Astrocyte of the spinal cord (primary cell): ENCODE results near the gene LRRN4CL.
"Not testable (repeated sequence)": the region's sequence is repeated elsewhere in the genome, so short reads cannot be mapped to it uniquely, and the experiment has no call there.

Experiments used
- DNase-seq: peaks from one replicate; pipeline ENCODE4 v3.0.0; 2011; ENCODE audit warnings: low read depth, low spot score
- H3K4me3 ChIP-seq: 2 replicates; pipeline ENCODE4 v1.5.1; 2011; ENCODE audit warnings: low read depth, mild to moderate bottlenecking, low read length, moderate library complexity
- CTCF ChIP-seq: IDR thresholded peaks from 2 replicates; pipeline ENCODE4 v1.5.1; 2012; ENCODE audit warnings: low read depth, mild to moderate bottlenecking, low read length, inconsistent platforms
- in situ Hi-C: cut with HindIII; loops from 2 replicates; pipeline ENCODE4 v1.10.0; 2017; ENCODE audit warnings: low sequenced_read_pairs

LRRN4CL gene

DNA sequence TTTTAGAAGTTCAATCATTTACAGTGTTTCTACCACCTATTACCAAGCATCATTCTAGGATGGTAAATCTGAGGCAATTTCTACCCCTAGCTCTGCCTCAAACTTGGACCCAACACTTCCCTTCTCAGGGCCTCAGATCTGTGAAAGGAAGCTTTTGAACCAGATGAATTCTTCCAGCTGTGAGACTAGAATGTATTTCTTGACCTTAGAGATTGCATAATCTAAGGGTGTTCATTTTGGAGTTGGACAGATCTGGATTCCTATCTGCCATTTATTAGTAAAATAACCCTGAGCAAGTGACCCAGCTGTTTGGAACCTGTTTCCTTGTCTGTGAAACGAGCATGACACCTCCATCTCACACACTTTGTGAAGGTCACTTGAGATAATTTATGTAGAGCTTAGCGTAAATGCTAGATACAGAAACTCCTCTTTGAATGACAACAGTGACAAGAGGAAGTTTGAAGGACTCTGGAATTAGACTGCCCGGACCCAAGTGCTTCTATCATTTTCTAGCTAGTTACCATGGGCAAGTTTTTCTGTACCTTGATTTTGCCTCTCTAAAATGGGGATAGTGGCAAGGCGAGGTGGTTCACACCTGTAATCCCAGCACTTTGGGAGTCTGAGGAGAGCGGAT is 32.4 kb downstream of the LRRN4CL start:
- no peak for TF ChIP-seq CTCF
- no peak overlapping the region for H3K4me3 ChIP-seq
- DNase-seq: no peak
- in situ Hi-C loops: no loop called here

DNA sequence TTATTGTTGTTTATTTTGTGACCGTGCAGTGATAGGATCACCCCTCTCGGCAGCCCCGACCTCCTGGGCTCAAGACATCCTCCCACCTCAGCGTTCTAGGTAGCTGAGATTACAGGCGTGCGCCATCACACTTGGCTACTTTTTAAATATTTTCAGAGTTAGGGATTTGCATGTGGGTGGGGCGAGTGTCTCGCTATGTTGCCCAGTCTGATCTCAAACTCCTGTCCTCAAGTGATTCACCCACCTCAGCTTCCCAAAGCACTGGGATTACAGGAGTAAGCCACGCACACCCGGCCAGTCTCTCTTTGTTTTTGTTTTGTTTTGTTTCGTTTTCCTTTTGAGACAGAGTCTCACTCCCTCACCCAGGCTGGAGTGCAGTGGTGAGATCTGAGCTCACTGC is 35.0 kb downstream of the LRRN4CL start:
- no peak for DNase-seq
- TF ChIP-seq CTCF: no peak
- in situ Hi-C loops: no loop called here
- H3K4me3 ChIP-seq: no peak overlapping the region

DNA sequence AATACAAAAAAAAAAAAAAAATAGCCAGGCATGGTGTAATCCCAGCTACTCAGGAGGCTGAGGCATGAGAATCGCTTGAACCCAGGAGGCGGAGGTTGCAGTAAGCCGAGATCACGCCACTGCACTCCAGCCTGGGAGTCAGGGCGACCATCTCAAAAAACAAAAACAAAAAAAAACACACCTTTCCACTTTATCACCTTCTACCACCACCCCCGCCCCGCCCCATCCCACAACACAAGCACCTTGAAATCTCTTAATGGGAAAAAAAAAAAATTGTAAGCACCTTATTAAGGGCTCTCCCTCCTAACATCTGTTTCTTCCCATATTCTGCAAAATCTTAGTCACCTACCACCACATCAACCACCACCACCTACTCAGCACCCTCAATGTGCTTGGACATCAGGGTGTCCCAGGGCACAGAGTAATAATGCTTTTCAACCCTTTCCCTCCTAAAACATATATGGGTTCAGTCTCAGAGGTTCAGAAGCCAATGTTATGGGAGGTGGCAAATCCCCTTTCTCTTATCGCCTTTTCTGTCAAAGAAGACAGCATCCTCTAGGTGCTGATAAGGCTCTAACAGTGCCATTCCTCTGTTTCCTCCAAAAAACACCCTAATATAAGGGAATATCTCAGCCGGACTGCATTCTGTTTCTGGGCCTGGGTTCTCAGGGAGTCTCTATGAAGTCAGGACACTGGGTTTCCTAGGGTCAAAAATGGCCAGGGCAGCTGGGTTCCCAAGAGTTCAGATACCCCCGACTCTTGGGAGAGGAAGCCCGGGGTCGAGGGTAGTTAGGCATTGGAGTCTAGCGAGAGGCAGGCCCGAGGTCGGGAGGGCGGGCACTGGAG is 36.9 kb downstream of the LRRN4CL start:
- no peak for DNase-seq
- TF ChIP-seq CTCF: no peak
- in situ Hi-C loops: no loop called here
- H3K4me3 ChIP-seq: peak overlapping the region; percentile 80

DNA sequence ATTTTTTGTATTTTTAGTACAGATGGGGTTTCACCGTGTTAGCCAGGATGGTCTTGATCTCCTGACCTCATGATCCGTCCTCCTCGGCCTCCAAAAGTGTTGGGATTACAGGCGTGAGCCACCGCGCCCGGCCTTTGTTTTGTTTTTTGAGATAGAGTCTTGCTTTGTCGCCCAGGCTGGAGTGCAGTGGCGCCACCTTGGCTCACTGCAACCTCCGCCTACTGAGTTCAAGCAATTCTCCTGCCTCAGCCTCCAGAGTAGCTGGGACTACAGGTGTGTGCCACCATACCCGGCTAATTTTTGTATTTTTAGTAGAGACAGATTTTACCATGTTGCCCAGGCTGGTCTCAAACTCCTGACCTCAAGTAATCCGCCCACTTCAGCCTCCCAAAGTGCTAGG is 39.0 kb downstream of the LRRN4CL start:
- in situ Hi-C loops, DNase-seq, H3K4me3 ChIP-seq: not testable (repeated sequence)

GRCh38 chr11:62649486-62649885 is 39.8 kb downstream of the LRRN4CL start:
- in situ Hi-C loops: no loop called here
- TF ChIP-seq CTCF: no peak
- H3K4me3 ChIP-seq: no peak overlapping the region
- DNase-seq: no peak

DNA sequence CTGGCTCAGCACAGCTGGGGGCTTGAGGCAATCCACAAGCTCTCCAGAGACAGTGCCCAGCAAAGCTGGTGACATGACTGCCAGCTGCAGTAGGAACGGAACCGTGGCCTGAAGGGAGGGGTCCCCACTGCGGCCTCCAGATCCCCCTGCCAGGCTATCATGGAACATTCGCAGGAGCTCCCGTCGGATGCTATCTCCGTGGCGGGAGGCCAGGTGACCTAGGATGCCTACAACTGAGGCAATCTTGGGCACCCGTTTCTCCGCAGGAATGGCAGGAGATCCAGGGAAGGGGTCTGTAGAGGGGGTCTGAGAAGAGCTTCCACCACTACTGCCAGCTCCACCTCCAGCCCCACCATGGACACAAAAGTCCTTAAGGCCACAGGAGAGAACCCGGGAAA is 40.4 kb downstream of the LRRN4CL start:
- TF ChIP-seq CTCF: no peak
- in situ Hi-C loops: no loop called here
- no peak for DNase-seq
- H3K4me3 ChIP-seq: no peak overlapping the region

DNA sequence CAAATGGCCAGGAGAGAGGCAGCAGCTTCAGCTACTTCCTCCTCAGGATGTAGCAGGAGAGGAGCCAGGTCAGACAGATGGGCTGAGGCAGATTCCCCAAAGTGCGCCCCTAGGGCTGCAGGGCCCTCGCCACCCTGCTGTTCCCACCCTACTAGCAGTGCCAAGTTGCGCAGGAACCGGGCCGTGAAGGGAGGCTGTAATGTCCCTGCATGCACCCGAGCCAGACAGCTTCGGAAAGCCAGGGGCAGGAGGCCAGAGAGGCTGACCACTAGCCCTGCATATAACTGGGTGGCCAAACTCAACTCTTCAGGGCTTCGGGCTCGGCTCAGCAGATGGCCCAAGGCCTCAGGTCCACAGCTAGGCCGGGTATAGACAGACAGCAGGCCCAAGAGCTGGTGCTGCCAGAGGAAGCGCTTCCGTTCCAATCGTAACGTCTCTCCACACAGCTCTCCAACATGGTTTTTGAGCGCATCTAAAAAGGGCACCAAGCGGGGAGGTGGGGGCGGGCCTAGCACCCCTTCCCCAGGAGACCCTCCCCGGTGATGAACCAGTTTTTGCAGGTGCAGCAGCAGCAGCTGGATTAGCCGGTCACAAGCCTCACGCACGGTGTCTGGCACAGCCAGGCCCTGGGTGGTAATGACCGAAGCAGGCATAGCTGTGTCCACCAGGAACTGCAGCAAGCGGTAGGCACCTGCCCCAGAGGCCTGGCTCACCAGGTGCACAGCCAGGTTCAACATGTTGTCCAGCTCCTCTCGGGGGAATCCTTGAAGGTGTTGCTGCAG is 41.0 kb downstream of the LRRN4CL start:
- DNase-seq: no peak
- in situ Hi-C loops: no loop called here
- H3K4me3 ChIP-seq: no peak overlapping the region
- no peak for TF ChIP-seq CTCF
